MM.1S (cell line): ENCODE results near the gene SRRT.
"Not testable (repeated sequence)": the region's sequence is repeated elsewhere in the genome, so short reads cannot be mapped to it uniquely, and the experiment has no call there.

Experiments used
- DNase-seq: peaks from one replicate; pipeline ENCODE4 v3.0.0-alpha.2; 2015
- H2AFZ ChIP-seq: fragments of 300-600 bp; sonication (generic); 2 replicates; pipeline ENCODE4 v1.6.0; 2016; ENCODE audit warnings: antibody characterized with exemption, low read length
- H3F3A ChIP-seq: fragments of 300-600 bp; sonication (generic); 2 replicates; pipeline ENCODE4 v1.6.1; 2016; ENCODE audit warnings: mild to moderate bottlenecking, antibody characterized with exemption, low read length, moderate library complexity, mixed read lengths; ENCODE audit not compliant: insufficient read depth
- H3K27ac ChIP-seq: fragments of 300-600 bp; sonication (generic); 2 replicates; pipeline ENCODE4 v1.5.1; 2016; ENCODE audit warnings: mild to moderate bottlenecking, low read length
- H3K27me3 ChIP-seq: fragments of 300-600 bp; sonication (generic); replicated peaks from 2 replicates; pipeline ENCODE4 v1.6.0; 2016; ENCODE audit warnings: low read length; ENCODE audit not compliant: insufficient read depth
- H3K36me3 ChIP-seq: fragments of 300-600 bp; sonication (generic); replicated peaks from 2 replicates; pipeline ENCODE4 v1.6.1; 2016; ENCODE audit warnings: mild to moderate bottlenecking, low read length, mixed read lengths; ENCODE audit not compliant: insufficient read depth
- H3K4me1 ChIP-seq: fragments of 300-600 bp; sonication (generic); 2 replicates; pipeline ENCODE4 v1.6.1; 2016; ENCODE audit warnings: low read length, mixed read lengths
- H3K4me2 ChIP-seq: fragments of 300-600 bp; sonication (generic); 2 replicates; pipeline ENCODE4 v1.6.0; 2016; ENCODE audit warnings: low read depth, low read length
- H3K4me3 ChIP-seq: fragments of 300-600 bp; sonication (generic); 2 replicates; pipeline ENCODE4 v1.5.1; 2016; ENCODE audit warnings: low read length, mixed read lengths
- H3K79me2 ChIP-seq: fragments of 300-600 bp; sonication (generic); 2 replicates; pipeline ENCODE4 v1.6.1; 2016; ENCODE audit warnings: mixed run types, low read length, mixed read lengths
- H3K9ac ChIP-seq: fragments of 300-600 bp; sonication (generic); 2 replicates; pipeline ENCODE4 v1.6.1; 2016; ENCODE audit warnings: low read length, mixed read lengths
- H3K9me2 ChIP-seq: fragments of 300-600 bp; sonication (generic); replicated peaks from 2 replicates; pipeline ENCODE4 v1.6.1; 2016; ENCODE audit warnings: mild to moderate bottlenecking, low read length, mixed read lengths; ENCODE audit not compliant: insufficient read depth
- H3K9me3 ChIP-seq: fragments of 300-600 bp; sonication (generic); replicated peaks from 2 replicates; pipeline ENCODE4 v1.6.1; 2016; ENCODE audit warnings: mild to moderate bottlenecking, low read length, mixed read lengths; ENCODE audit not compliant: insufficient read depth
- H4K20me1 ChIP-seq: fragments of 300-600 bp; sonication (generic); 2 replicates; pipeline ENCODE4 v1.6.1; 2016; ENCODE audit warnings: mild to moderate bottlenecking, low read length, moderate library complexity, mixed read lengths; ENCODE audit not compliant: insufficient read depth
- CTCF ChIP-seq: fragments of 300-600 bp; sonication (generic); IDR thresholded peaks from 2 replicates; pipeline ENCODE4 v1.5.1; 2016; ENCODE audit warnings: antibody characterized with exemption, low read length, mixed read lengths
- EZH2 ChIP-seq: fragments of 300-600 bp; sonication (generic); optimal IDR thresholded peaks from 2 replicates; pipeline ENCODE3; 2017; ENCODE audit warnings: low read depth, mild to moderate bottlenecking, antibody characterized with exemption, low read length, mixed read lengths
- EZH2phosphoT487 ChIP-seq: fragments of 300-600 bp; sonication (generic); IDR thresholded peaks from 2 replicates; pipeline ENCODE4 v1.6.1; 2018; ENCODE audit warnings: antibody characterized with exemption, low read length

Gene SRRT

GRCh38 chr7:100854146-100854895, 20.6 kb upstream of the SRRT start:
- Histone ChIP-seq H3K9ac (no peak overlapping the region), H3K4me3 (no peak overlapping the region)

GRCh38 chr7:100854899-100855298, 20.0 kb upstream of the SRRT start:
- H3K9me3 ChIP-seq, H4K20me1 ChIP-seq, H3K79me2 ChIP-seq, H3K27me3 ChIP-seq, DNase-seq, H2AFZ ChIP-seq, H3K4me2 ChIP-seq, H3K4me1 ChIP-seq, H3K36me3 ChIP-seq, H3K9ac ChIP-seq, H3F3A ChIP-seq, H3K27ac ChIP-seq, H3K4me3 ChIP-seq, H3K9me2 ChIP-seq: not testable (repeated sequence)

More at GRCh38 chr7:100854146-100854895, 20.6 kb upstream of the SRRT start:
- H3K4me2 ChIP-seq = no peak overlapping the region
- H3K79me2 ChIP-seq = peaks cover 10% of the 10 kb centered on the region
- no peaks in the 10 kb centered on the region for H4K20me1 ChIP-seq
- DNase-seq = no peak
- H3K9me2 ChIP-seq = no peaks in the 10 kb centered on the region
- no peaks in the 10 kb centered on the region for H3K27me3 ChIP-seq
- H3K9me3 ChIP-seq = no peaks in the 10 kb centered on the region
- TF ChIP-seq EZH2 = no peak
- no peak for TF ChIP-seq EZH2phosphoT487
- no peak for TF ChIP-seq CTCF
- H3K36me3 ChIP-seq = no peaks in the 10 kb centered on the region
- no peaks in the 10 kb centered on the region for H3F3A ChIP-seq
- no peaks in the 10 kb centered on the region for H3K4me1 ChIP-seq
- H3K27ac ChIP-seq = no peak overlapping the region
- H2AFZ ChIP-seq = no peak overlapping the region

- no peaks in the 10 kb centered on the region for H3K4me1 ChIP-seq
- H3K9ac ChIP-seq = no peak overlapping the region
- no peaks in the 10 kb centered on the region for H3K27me3 ChIP-seq
- peaks cover 10% of the 10 kb centered on the region for H3K79me2 ChIP-seq
- no peaks in the 10 kb centered on the region for H3K9me3 ChIP-seq
- H3F3A ChIP-seq = no peaks in the 10 kb centered on the region
- H3K27ac ChIP-seq = no peak overlapping the region
- H3K4me2 ChIP-seq = no peak overlapping the region
- H3K4me3 ChIP-seq = no peak overlapping the region
- TF ChIP-seq EZH2phosphoT487 = no peak
- no peak for TF ChIP-seq CTCF
- no peak for TF ChIP-seq EZH2
- no peaks in the 10 kb centered on the region for H4K20me1 ChIP-seq
- no peaks in the 10 kb centered on the region for H3K36me3 ChIP-seq
- H2AFZ ChIP-seq = no peak overlapping the region
- DNase-seq = no peak
- H3K9me2 ChIP-seq = no peaks in the 10 kb centered on the region
Measured at GRCh38 chr7:100855515-100855914, 19.4 kb upstream of the SRRT start.

GRCh38 chr7:100856871-100857282, 18.0 kb upstream of the SRRT start:
- Histone ChIP-seq H3K9me2 (no peaks in the 10 kb centered on the region), H3K27me3 (no peaks in the 10 kb centered on the region), H3K36me3 (no peaks in the 10 kb centered on the region), H3K27ac (no peak overlapping the region), H3K9me3 (no peaks in the 10 kb centered on the region), H3K4me2 (no peak overlapping the region), H3K79me2 (peaks cover 10% of the 10 kb centered on the region), H3F3A (no peaks in the 10 kb centered on the region), H3K4me1 (no peaks in the 10 kb centered on the region), H4K20me1 (no peaks in the 10 kb centered on the region), H3K4me3 (no peak overlapping the region), H2AFZ (no peak overlapping the region), H3K9ac (no peak overlapping the region)
- no peak for TF ChIP-seq EZH2phosphoT487
- no peak for TF ChIP-seq CTCF
- no peak for TF ChIP-seq EZH2
- DNase-seq = no peak
